ENCODE data around the gene MAP1LC3C.

- no peak for TF ChIP-seq POLR2AphosphoS5 (IDR thresholded peaks at IDR 0.05; ENCODE audit: low read depth, low read length)
- TF ChIP-seq, protein P1, sequence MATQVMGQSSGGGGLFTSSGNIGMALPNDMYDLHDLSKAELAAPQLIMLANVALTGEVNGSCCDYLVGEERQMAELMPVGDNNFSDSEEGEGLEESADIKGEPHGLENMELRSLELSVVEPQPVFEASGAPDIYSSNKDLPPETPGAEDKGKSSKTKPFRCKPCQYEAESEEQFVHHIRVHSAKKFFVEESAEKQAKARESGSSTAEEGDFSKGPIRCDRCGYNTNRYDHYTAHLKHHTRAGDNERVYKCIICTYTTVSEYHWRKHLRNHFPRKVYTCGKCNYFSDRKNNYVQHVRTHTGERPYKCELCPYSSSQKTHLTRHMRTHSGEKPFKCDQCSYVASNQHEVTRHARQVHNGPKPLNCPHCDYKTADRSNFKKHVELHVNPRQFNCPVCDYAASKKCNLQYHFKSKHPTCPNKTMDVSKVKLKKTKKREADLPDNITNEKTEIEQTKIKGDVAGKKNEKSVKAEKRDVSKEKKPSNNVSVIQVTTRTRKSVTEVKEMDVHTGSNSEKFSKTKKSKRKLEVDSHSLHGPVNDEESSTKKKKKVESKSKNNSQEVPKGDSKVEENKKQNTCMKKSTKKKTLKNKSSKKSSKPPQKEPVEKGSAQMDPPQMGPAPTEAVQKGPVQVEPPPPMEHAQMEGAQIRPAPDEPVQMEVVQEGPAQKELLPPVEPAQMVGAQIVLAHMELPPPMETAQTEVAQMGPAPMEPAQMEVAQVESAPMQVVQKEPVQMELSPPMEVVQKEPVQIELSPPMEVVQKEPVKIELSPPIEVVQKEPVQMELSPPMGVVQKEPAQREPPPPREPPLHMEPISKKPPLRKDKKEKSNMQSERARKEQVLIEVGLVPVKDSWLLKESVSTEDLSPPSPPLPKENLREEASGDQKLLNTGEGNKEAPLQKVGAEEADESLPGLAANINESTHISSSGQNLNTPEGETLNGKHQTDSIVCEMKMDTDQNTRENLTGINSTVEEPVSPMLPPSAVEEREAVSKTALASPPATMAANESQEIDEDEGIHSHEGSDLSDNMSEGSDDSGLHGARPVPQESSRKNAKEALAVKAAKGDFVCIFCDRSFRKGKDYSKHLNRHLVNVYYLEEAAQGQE (IDR thresholded peaks at IDR 0.05; ENCODE audit: insufficient read depth in 1 of 2, low read depth in 2 of 2, low read length in 2 of 2), result no peak
Observed at GRCh38 chr1:241997401-241997998, 1.4 kb downstream of the MAP1LC3C start.
